ELF-1 (cell line): ENCODE results near the gene CDC26.
"Not testable (repeated sequence)": the region's sequence is repeated elsewhere in the genome, so short reads cannot be mapped to it uniquely, and the experiment has no call there.

ENCODE experiments used
- DNase-seq: peaks from one replicate; pipeline ENCODE4 v3.0.0-alpha.2; 2016; ENCODE audit warnings: low read depth, low spot score

Gene CDC26

GRCh38 chr9:113275157-113276131 is at the start of gene CDC26, which contains the start of gene PRPF4:
Gene CDC26 (minus strand): TSS chr9:113275572. CDS start chr9:113272507, 3,065 bp downstream.
Gene PRPF4 (plus strand): TSS chr9:113275658. CDS start chr9:113275744, 86 bp downstream.
- peak; percentile 99 for DNase-seq

GRCh38 chr9:113322671-113323070 is 47.3 kb upstream of the CDC26 start:
- DNase-seq, result no peak

DNA sequence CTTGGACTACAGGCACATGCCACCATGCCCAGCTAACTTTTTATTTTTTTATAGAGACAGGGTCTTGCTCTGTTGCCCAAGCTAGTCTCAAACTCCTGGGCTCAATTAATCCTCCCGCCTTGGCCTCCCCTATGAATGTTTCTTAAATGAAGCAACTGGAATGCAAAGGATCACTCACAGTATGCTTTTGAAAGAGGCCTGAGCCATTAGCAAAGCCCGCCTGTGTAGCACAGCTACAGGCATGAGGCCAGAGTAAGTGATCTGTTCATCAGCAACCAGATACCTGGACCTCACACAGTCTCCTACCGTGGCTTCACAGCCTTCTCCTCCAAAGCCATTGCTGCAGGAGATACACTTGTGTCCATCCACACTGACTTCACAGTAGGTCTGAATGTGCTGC is 44.7 kb upstream of the CDC26 start:
- DNase-seq, result no peak

DNA sequence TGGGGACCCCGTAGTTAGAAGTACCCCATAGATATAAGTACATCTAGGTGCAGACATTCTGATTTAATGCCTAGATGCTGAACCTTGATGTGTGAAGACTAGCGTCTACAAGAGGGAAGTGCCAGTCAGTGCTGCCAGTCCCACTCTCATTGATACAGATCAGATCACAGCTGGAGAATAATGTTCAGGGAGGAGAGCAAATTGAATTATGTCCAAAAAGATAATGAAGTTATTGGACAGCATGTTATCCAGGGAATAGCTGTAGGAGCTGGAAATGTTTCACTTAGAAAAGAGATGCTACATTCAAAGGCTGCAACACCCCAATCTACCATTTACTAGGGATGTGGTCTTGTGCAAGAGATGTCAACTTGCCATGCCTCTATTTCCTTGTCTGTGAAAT is 43.7 kb upstream of the CDC26 start:
- no peak for DNase-seq

GRCh38 chr9:113317777-113318176 is 42.4 kb upstream of the CDC26 start:
- no peak for DNase-seq

- DNase-seq, result no peak
Observed at GRCh38 chr9:113316030-113316429, 40.7 kb upstream of the CDC26 start.

GRCh38 chr9:113315231-113315630 is 39.9 kb upstream of the CDC26 start:
- no peak for DNase-seq

- DNase-seq, result no peak
Observed at GRCh38 chr9:113313261-113313660, 37.9 kb upstream of the CDC26 start.

- DNase-seq, result no peak
Observed at GRCh38 chr9:113311961-113312360, 36.6 kb upstream of the CDC26 start.

DNA sequence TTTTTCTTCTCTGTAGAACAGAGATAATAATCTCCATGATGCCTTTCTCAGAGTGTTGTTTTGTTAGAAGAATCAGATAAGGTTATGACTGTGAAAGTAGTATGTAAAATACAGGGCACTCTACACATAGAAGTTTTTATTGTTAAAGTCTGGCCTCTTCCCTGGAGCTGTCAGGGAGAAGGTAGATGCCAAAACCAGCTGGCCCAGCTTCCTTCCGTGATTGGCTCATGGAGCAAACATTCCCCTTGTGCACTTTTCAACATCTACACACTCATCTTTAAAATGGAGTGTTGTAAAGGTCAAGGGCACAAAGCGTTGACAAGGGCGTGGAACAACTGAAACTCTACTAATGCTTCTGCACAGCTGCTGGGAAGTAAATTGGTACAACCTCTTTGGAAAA is 35.2 kb upstream of the CDC26 start:
- DNase-seq, result no peak

DNA sequence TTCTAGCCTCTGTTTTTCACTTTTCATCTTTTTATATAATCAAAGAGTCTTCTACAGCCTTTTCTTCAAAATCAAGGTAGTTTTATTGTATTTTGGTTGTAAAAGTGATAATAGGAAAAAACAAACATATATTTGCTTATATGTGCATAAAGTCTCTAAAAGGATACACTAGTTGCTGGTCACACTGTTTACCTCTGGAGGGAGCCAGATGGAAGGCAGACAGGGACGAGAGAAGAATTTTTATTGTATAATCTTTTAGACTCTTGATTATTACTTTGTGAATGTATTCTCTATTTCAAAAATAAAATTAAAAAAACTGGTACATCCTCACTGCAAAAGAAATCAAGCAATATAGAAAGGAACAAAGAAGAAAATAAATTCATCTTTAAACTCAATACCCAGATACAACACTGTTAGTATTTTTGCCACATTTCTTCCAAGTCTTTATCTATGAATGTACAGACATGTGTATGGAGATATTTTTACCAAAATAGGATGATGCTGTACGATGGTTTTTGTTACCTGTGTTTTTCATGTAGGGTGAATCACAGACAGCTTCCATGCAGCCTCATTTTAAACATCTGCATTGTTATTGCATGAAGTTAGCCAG is 33.9 kb upstream of the CDC26 start:
- DNase-seq, result no peak

DNA sequence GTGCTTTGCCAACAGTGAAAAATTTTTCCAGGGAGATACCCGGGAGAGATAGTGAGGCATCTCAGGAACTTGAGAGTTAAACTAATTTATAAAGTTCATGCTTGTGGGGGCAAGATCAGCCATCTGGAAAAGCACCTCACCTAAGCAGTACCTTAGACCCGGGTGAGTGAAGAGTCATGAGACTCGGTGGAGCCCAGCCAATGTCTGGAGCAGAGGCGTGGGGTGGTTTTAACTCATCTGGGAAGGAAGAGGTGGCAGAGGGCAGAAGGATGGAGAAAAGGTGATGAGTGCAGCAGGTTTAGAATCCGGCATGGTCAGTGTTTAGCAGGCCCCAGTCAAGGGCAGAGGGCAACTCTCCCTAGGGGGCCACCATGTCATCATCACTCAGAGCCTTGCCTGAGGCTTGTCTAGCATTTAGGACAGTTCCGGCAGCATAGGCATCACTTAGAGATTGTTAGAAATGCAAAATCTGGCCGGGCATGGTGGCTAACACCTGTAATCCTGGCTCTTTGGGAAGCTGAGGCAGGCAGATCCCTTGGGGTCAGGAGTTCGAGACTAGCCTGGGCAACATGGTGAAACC is 32.1 kb upstream of the CDC26 start:
- peak; percentile 60 for DNase-seq

DNA sequence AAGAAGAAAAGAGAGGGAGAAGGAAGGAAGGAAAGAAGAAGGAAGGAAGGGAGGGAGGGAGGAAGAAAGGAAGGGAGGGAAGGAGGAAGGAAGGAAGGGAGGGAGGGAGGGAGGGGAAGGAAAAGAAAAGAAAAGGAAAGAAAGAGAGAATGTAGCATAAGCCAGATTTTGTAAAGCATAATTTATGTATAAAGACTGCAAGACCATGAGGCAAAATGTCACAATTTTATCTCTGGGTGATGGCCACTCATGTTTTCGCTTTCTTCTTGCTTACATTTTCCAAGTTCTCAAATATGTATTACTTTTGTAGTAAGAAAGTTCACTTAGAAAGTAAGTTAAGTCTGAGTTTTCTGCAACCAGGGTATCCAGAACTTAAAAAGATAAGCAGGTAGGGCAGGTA is 31.2 kb upstream of the CDC26 start:
- no peak for DNase-seq

- DNase-seq, result peak; percentile 30
Observed at GRCh38 chr9:113302792-113303418, 27.5 kb upstream of the CDC26 start, which contains the start of gene RNF183. Gene RNF183 (minus strand): TSS chr9:113303376. CDS start chr9:113298184, 5,192 bp downstream.

DNA sequence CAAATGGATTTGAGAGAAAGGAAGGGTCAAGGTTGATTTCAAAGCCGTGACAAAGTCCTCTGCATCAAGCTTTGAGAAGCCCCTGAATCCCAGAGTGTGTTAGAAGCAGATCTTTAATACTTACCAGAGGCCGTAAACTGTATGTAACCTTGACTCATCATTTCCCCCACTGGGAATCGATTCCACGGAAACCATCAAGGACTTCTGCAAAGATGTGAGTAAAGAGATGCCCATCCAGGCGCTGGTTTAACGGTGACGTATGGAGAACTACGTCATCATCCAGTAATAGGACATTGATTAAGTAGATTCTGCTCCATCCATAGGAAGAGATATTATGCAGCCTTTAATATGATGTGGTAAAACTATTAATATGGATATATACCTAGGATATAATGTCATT is 26.2 kb upstream of the CDC26 start:
- DNase-seq, result no peak

DNA sequence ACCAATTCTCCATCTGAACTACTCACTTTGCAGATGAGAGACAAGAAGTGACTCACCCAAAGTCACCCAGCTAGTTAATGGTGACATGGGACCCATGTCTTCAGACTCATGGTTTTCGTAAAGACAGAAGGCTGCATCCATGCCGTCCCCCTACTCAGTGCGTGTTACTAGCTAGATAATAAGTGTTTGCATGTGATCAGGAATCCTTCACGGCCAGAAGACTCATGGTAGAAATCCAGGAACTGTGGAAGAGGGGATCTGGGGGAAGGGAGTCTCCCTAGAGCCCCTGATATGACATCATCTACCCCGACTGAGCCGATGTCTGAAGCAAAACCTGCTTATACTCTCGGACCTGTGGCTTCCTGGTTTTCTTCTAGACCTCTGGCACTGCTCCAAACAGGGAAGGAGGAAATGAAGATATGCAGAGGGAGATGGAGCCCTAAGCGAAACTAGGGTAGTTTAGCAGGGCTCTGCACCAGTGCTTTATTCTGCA is 24.5 kb upstream of the CDC26 start:
- no peak for DNase-seq

DNA sequence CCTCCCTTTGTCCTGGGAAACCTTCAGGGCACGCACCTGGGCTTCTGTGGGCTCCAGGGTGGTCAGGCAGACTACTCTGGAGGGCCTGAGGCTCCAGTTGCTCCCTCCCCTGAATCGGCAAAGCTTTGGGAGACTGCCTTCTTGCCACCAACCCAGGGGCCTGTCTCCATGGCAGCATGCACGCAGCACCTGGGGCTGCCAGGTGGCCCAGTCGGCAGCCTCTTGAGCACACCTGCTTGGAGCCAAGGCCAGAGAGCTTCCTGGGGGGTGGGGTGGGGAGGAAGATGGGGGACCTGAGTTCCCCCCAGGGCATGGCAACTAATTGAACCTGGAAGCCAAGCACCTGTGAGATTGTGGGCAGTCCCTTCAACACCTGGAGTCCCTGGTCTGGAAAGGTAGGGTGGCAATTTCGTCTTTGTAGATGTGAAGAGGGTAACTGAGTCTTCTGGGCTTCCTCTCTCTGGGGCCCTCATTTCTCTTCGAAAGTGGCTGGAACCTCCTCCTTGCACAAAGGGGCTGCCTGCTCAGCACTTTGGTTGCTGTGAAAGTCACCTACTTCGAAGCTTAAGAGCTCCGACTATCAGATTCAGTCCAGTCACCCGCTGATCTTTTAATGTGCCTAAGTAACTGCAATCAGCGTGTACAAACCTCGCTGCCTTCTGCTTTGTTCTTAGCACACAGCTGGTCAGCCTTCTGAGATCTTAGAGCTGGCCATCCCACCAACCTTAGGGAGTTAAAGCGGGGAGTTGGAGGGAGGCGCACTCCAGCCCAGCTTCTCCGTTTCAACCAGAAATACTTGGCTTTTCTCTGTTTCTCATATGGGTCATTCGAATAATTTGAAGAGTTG is 23.8 kb upstream of the CDC26 start:
- DNase-seq, result peak; percentile 36

- no peak for DNase-seq
Observed at GRCh38 chr9:113298311-113298710, 22.9 kb upstream of the CDC26 start.

DNA sequence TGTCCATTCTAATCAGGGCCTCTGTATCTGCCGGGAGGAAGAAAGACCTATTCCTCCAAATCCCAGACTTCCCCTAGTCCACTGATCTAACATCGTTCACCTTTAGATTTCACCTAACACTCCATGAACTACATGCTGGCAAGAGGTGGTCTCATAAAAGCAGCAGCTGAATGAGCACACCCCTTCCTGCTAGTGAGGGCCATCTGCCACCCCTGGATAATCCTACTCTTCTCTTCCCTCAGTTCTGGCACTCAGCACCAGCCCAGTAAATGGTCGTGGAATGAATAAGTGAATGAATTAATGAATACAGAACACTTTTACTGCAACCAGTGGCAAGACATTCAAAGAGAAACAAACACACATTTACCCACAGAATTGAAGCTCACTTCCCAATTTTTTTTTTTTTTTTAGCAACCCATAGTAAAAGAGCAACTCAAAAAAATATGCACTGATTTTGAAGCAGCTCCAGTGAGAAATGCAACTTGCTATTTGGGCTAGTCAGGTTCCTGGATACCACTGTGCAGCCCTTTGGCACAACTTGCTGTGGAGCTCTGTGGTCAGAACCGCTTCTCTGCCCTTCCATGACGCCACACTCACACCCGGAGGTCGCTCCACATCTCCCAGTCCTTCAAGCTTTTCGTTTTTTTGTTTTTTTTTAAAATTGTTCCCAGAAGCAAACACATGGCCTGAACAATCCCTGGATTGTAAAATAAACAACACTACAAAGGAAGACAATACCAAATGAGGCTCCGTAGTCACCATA is 21.6 kb upstream of the CDC26 start:
- no peak for DNase-seq

- DNase-seq, result not testable (repeated sequence)
Observed at GRCh38 chr9:113296247-113296646, 20.9 kb upstream of the CDC26 start.
